SH-SY5Y (cell line): ENCODE results near the gene GABRG3.

Experiments used
- GATA2 ChIP-seq: IDR thresholded peaks from 2 replicates; pipeline ENCODE4 v1.6.1; 2011; ENCODE audit warnings: mild to moderate bottlenecking, low read depth, low read length
- GATA3 ChIP-seq: IDR thresholded peaks from 2 replicates; pipeline ENCODE4 v1.6.1; 2011; ENCODE audit warnings: low read depth, mild to moderate bottlenecking, low read length, moderate library complexity

- no peak for TF ChIP-seq GATA3
- no peak for TF ChIP-seq GATA2
Observed at GRCh38 chr15:27045796-27046195, 74.8 kb downstream of the GABRG3 start.
